ENCODE results near the gene SORCS2.

Gene SORCS2

GRCh38 chr4:7524064-7524682 is 331.8 kb downstream of the SORCS2 start:
- no peak for DNase-seq (ENCODE audit: low read depth in 1 of 2, low spot score in 1 of 2)
- in situ Hi-C loops (cut with HindIII; ENCODE audit: low pct_unique_long_range_greater_than_20kb, low sequenced_read_pairs) = no loop called here
- TF ChIP-seq JUND (IDR thresholded peaks at IDR 0.05; ENCODE audit: low read depth) = no peak

- in situ Hi-C loops (cut with HindIII; ENCODE audit: low pct_unique_long_range_greater_than_20kb, low sequenced_read_pairs) = no loop called here
These were observed 332.5 kb downstream of the SORCS2 start for GRCh38 chr4:7524843-7525242.

GRCh38 chr4:7526491-7526890 is 334.2 kb downstream of the SORCS2 start:
- in situ Hi-C loops (cut with HindIII; ENCODE audit: low pct_unique_long_range_greater_than_20kb, low sequenced_read_pairs) = no loop called here
- no peak for DNase-seq (ENCODE audit: low read depth in 1 of 2, low spot score in 1 of 2)
- no peak for TF ChIP-seq JUND (IDR thresholded peaks at IDR 0.05; ENCODE audit: low read depth)

More at GRCh38 chr4:7524843-7525242, 332.5 kb downstream of the SORCS2 start:
- TF ChIP-seq JUND (IDR thresholded peaks at IDR 0.05; ENCODE audit: low read depth) = no peak
- DNase-seq (ENCODE audit: low read depth in 1 of 2, low spot score in 1 of 2) = no peak

GRCh38 chr4:7526929-7527535 is 334.7 kb downstream of the SORCS2 start:
- no peak for TF ChIP-seq JUND (IDR thresholded peaks at IDR 0.05; ENCODE audit: low read depth)
- in situ Hi-C loops (cut with HindIII; ENCODE audit: low pct_unique_long_range_greater_than_20kb, low sequenced_read_pairs) = no loop called here
- DNase-seq (ENCODE audit: low read depth in 1 of 2, low spot score in 1 of 2) = no peak

GRCh38 chr4:7529368-7530080 is 337.2 kb downstream of the SORCS2 start:
- in situ Hi-C loops (cut with HindIII; ENCODE audit: low pct_unique_long_range_greater_than_20kb, low sequenced_read_pairs) = no loop called here
- no peak for DNase-seq (ENCODE audit: low read depth in 1 of 2, low spot score in 1 of 2)
- TF ChIP-seq JUND (IDR thresholded peaks at IDR 0.05; ENCODE audit: low read depth) = no peak

- in situ Hi-C loops (cut with HindIII; ENCODE audit: low pct_unique_long_range_greater_than_20kb, low sequenced_read_pairs) = no loop called here
- no peak for DNase-seq (ENCODE audit: low read depth in 1 of 2, low spot score in 1 of 2)
- TF ChIP-seq JUND (IDR thresholded peaks at IDR 0.05; ENCODE audit: low read depth) = no peak
These were observed 337.7 kb downstream of the SORCS2 start for GRCh38 chr4:7530082-7530481.

- in situ Hi-C loops (cut with HindIII; ENCODE audit: low pct_unique_long_range_greater_than_20kb, low sequenced_read_pairs) = no loop called here
- TF ChIP-seq JUND (IDR thresholded peaks at IDR 0.05; ENCODE audit: low read depth) = no peak
- DNase-seq (ENCODE audit: low read depth in 1 of 2, low spot score in 1 of 2) = no peak
These were observed 338.7 kb downstream of the SORCS2 start for GRCh38 chr4:7530932-7531639.

- in situ Hi-C loops (cut with HindIII; ENCODE audit: low pct_unique_long_range_greater_than_20kb, low sequenced_read_pairs) = no loop called here
- TF ChIP-seq JUND (IDR thresholded peaks at IDR 0.05; ENCODE audit: low read depth) = no peak
- DNase-seq (ENCODE audit: low read depth in 1 of 2, low spot score in 1 of 2) = no peak
These were observed 339.3 kb downstream of the SORCS2 start for GRCh38 chr4:7531640-7531994.

- DNase-seq (ENCODE audit: low read depth in 1 of 2, low spot score in 1 of 2) = no peak
- no peak for TF ChIP-seq JUND (IDR thresholded peaks at IDR 0.05; ENCODE audit: low read depth)
- in situ Hi-C loops (cut with HindIII; ENCODE audit: low pct_unique_long_range_greater_than_20kb, low sequenced_read_pairs) = no loop called here
These were observed 339.7 kb downstream of the SORCS2 start for GRCh38 chr4:7532043-7532442.

GRCh38 chr4:7533267-7533666 is 340.9 kb downstream of the SORCS2 start:
- DNase-seq (ENCODE audit: low read depth in 1 of 2, low spot score in 1 of 2) = no peak
- no peak for TF ChIP-seq JUND (IDR thresholded peaks at IDR 0.05; ENCODE audit: low read depth)
- in situ Hi-C loops (cut with HindIII; ENCODE audit: low pct_unique_long_range_greater_than_20kb, low sequenced_read_pairs) = no loop called here

GRCh38 chr4:7535094-7535493 is 342.8 kb downstream of the SORCS2 start:
- in situ Hi-C loops (cut with HindIII; ENCODE audit: low pct_unique_long_range_greater_than_20kb, low sequenced_read_pairs) = no loop called here
- DNase-seq (ENCODE audit: low read depth in 1 of 2, low spot score in 1 of 2) = no peak
- no peak for TF ChIP-seq JUND (IDR thresholded peaks at IDR 0.05; ENCODE audit: low read depth)

GRCh38 chr4:7535619-7536018 is 343.3 kb downstream of the SORCS2 start:
- DNase-seq (ENCODE audit: low read depth in 1 of 2, low spot score in 1 of 2) = no peak
- TF ChIP-seq JUND (IDR thresholded peaks at IDR 0.05; ENCODE audit: low read depth) = no peak
- in situ Hi-C loops (cut with HindIII; ENCODE audit: low pct_unique_long_range_greater_than_20kb, low sequenced_read_pairs) = no loop called here

GRCh38 chr4:7536876-7537275 is 344.5 kb downstream of the SORCS2 start:
- in situ Hi-C loops (cut with HindIII; ENCODE audit: low pct_unique_long_range_greater_than_20kb, low sequenced_read_pairs) = no loop called here
- TF ChIP-seq JUND (IDR thresholded peaks at IDR 0.05; ENCODE audit: low read depth) = no peak
- DNase-seq (ENCODE audit: low read depth in 1 of 2, low spot score in 1 of 2) = no peak

Measured in T47D (cell line).